H1 (cell line): ENCODE measurements around the gene ACHE. TPM values are rescaled to one million over a fixed set of nuclear protein-coding genes. Genes with fewer than 3 reads are reported as not detected.

ENCODE experiments used
- CTCF ChIA-PET: fragments of 300-600 bp; sonication (Branson Sonifier 250); formaldehyde crosslinking; loops from one replicate; lab custom pipeline; 2021; ENCODE audit not compliant: partially characterized antibody; lab: Charles Lee
- POLR2A ChIA-PET: fragments of 300-600 bp; sonication (Branson Sonifier 250); formaldehyde crosslinking; loops from one replicate; lab custom pipeline; 2021; ENCODE audit warnings: inconsistent platforms; ENCODE audit not compliant: partially characterized antibody; lab: Charles Lee
- DNase-seq, 2 experiments: peaks; one replicate each; pipeline versions ENCODE4 v3.0.0 to v3.0.0-alpha.2; 2010 to 2022; ENCODE audit warnings: low spot score in 2 of 2, low read depth in 1 of 2, mixed read lengths in 1 of 2
- FAIRE-seq: peaks from 2 replicates; lab custom pipeline; 2011; peaks lifted over from hg19 to GRCh38; lab: Jason Lieb, UNC
- H2AFZ ChIP-seq: 2 replicates; pipeline ENCODE4 v1.8.1; 2012; ENCODE audit warnings: low read length, inconsistent platforms
- H2AK5ac ChIP-seq: 2 replicates; pipeline ENCODE4 v1.6.1; 2013; ENCODE audit warnings: low read depth, low read length
- H2BK120ac ChIP-seq: replicated peaks from 2 replicates; pipeline ENCODE3; 2013; ENCODE audit warnings: low read depth, low read length, inconsistent platforms
- H2BK12ac ChIP-seq: 2 replicates; pipeline ENCODE4 v1.6.1; 2013; ENCODE audit warnings: low read depth, low read length
- H2BK15ac ChIP-seq: 2 replicates; pipeline ENCODE4 v1.6.1; 2013; ENCODE audit warnings: low read length
- H2BK20ac ChIP-seq: 2 replicates; pipeline ENCODE4 v1.6.1; 2013; ENCODE audit warnings: low read length
- H2BK5ac ChIP-seq: 2 replicates; pipeline ENCODE4 v1.6.1; 2013; ENCODE audit warnings: low read depth, low read length
- H3K14ac ChIP-seq: 2 replicates; pipeline ENCODE4 v1.6.1; 2013; ENCODE audit warnings: inconsistent platforms; ENCODE audit not compliant: insufficient read length
- H3K18ac ChIP-seq: 2 replicates; pipeline ENCODE4 v1.6.1; 2013; ENCODE audit warnings: low read length; ENCODE audit errors: extremely low read depth
- H3K23ac ChIP-seq: 2 replicates; pipeline ENCODE4 v1.6.1; 2013; ENCODE audit warnings: inconsistent platforms; ENCODE audit not compliant: insufficient read length
- H3K23me2 ChIP-seq: 2 replicates; pipeline ENCODE4 v1.6.1; 2013; ENCODE audit warnings: low read depth, low read length
- H3K27ac ChIP-seq: 2 replicates; pipeline ENCODE4 v1.6.1; 2011; ENCODE audit warnings: low read depth, low read length, inconsistent platforms
- H3K27me3 ChIP-seq, 4 experiments: replicated peaks in 1 of 4; 1 replicate in 1 of 4; 2 replicates in 3 of 4; pipeline versions ENCODE4 v1.6.1 to v1.8.1; 2011 to 2013; ENCODE audit warnings: low read length in 3 of 4, mild to moderate bottlenecking in 3 of 4, inconsistent platforms in 2 of 4, mixed read lengths in 2 of 4, moderate library complexity in 1 of 4; ENCODE audit not compliant: control insufficient read depth in 3 of 4, insufficient read depth in 3 of 4; ENCODE audit errors: extremely low read depth in 1 of 4
- H3K36me3 ChIP-seq, 4 experiments: 2 replicates each; pipeline versions ENCODE4 v1.6.1 to v1.8.1; 2011 to 2013; ENCODE audit warnings: mild to moderate bottlenecking in 4 of 4, low read length in 3 of 4, moderate library complexity in 2 of 4, control low read depth in 1 of 4, inconsistent platforms in 1 of 4; ENCODE audit not compliant: insufficient read depth in 4 of 4, control insufficient read depth in 2 of 4
- H3K4ac ChIP-seq: replicated peaks from 2 replicates; pipeline ENCODE3; 2013; ENCODE audit warnings: low read length, low read depth, mixed read lengths, inconsistent platforms; ENCODE audit not compliant: insufficient read length
- H3K4me1 ChIP-seq, 4 experiments: replicated peaks in 1 of 4; 1 replicate in 1 of 4; 2 replicates in 3 of 4; pipeline versions ENCODE4 v1.6.1 to v1.8.1; 2011 to 2013; ENCODE audit warnings: low read length in 3 of 4, inconsistent platforms in 2 of 4, mixed read lengths in 1 of 4; ENCODE audit not compliant: insufficient read depth in 4 of 4, control insufficient read depth in 3 of 4
- H3K4me2 ChIP-seq, 2 experiments: 2 replicates each; pipeline versions ENCODE4 v1.6.1 to v1.8.1; 2011 to 2013; ENCODE audit warnings: low read depth in 2 of 2, low read length in 2 of 2, control low read depth in 1 of 2, inconsistent platforms in 1 of 2, mild to moderate bottlenecking in 1 of 2; ENCODE audit not compliant: insufficient read depth in 1 of 2
- H3K4me3 ChIP-seq, 4 experiments: fragments of 200-600, 300-600 bp in 1 of 4; sonication (generic), shearing (Covaris generic), sonication (Bioruptor Twin) in 1 of 4; 2 replicates each; pipeline versions ENCODE4 v1.5.1 to v1.8.1; 2011 to 2016; ENCODE audit warnings: low read length in 4 of 4, low read depth in 3 of 4, control low read depth in 2 of 4, inconsistent platforms in 2 of 4, mild to moderate bottlenecking in 2 of 4, mixed read lengths in 1 of 4, moderate library complexity in 1 of 4; ENCODE audit not compliant: insufficient read depth in 2 of 4; ENCODE audit errors: extremely low read depth in 1 of 4
- H3K56ac ChIP-seq: replicated peaks from 2 replicates; pipeline ENCODE3; 2013; ENCODE audit warnings: low read depth, mild to moderate bottlenecking, mixed read lengths, low read length, inconsistent platforms; ENCODE audit not compliant: insufficient read length
- H3K79me1 ChIP-seq: 2 replicates; pipeline ENCODE4 v1.6.1; 2013; ENCODE audit warnings: low read depth, low read length, control low read depth
- H3K79me2 ChIP-seq, 2 experiments: 2 replicates each; pipeline versions ENCODE4 v1.6.1 to v1.8.1; 2012 to 2013; ENCODE audit warnings: low read length in 2 of 2, mild to moderate bottlenecking in 2 of 2, inconsistent platforms in 1 of 2; ENCODE audit not compliant: insufficient read depth in 2 of 2, control insufficient read depth in 1 of 2
- H3K9ac ChIP-seq, 4 experiments: replicated peaks in 1 of 4; 1 replicate in 1 of 4; 2 replicates in 3 of 4; pipeline versions ENCODE4 v1.6.1 to v1.8.1; 2011 to 2013; ENCODE audit warnings: low read depth in 3 of 4, low read length in 3 of 4, control low read depth in 2 of 4, mild to moderate bottlenecking in 2 of 4, moderate library complexity in 2 of 4, inconsistent platforms in 1 of 4; ENCODE audit errors: extremely low read depth in 1 of 4
- H3K9me3 ChIP-seq, 2 experiments: 2 replicates each; pipeline versions ENCODE4 v1.6.1 to v1.8.1; 2012 to 2013; ENCODE audit warnings: mild to moderate bottlenecking in 2 of 2, moderate library complexity in 2 of 2, control low read depth in 1 of 2, inconsistent platforms in 1 of 2, low read depth in 1 of 2, low read length in 1 of 2, mixed read lengths in 1 of 2; ENCODE audit not compliant: insufficient read depth in 2 of 2
- H4K20me1 ChIP-seq, 2 experiments: replicated peaks in 1 of 2; 2 replicates each; pipeline versions ENCODE3 to v1.8.1; 2011 to 2013; ENCODE audit warnings: inconsistent platforms in 2 of 2, low read length in 2 of 2, mild to moderate bottlenecking in 1 of 2; ENCODE audit not compliant: insufficient read depth in 2 of 2, control insufficient read depth in 1 of 2
- H4K5ac ChIP-seq: 2 replicates; pipeline ENCODE4 v1.6.1; 2013; ENCODE audit warnings: low read length, low read depth, mixed read lengths, inconsistent platforms; ENCODE audit not compliant: insufficient read length
- H4K8ac ChIP-seq: 2 replicates; pipeline ENCODE4 v1.8.0; 2013; ENCODE audit warnings: mild to moderate bottlenecking, moderate library complexity, low read length, inconsistent platforms; ENCODE audit not compliant: insufficient read depth; ENCODE audit errors: extremely low read depth
- H4K91ac ChIP-seq: replicated peaks from 2 replicates; pipeline ENCODE3; 2013; ENCODE audit warnings: low read length, mixed read lengths, inconsistent platforms; ENCODE audit not compliant: insufficient read length
- KDM1A ChIP-seq: fragments of 200-600, 300-600 bp; sonication (generic); IDR thresholded peaks from 2 replicates; pipeline ENCODE4 v1.7.1; 2016; ENCODE audit warnings: mild to moderate bottlenecking, low read length, borderline replicate concordance
- POLR2AphosphoS5 ChIP-seq: IDR thresholded peaks from 2 replicates; pipeline ENCODE4 v1.6.1; 2011; ENCODE audit warnings: low read depth, low read length
- SP1 ChIP-seq: IDR thresholded peaks from 2 replicates; pipeline ENCODE4 v1.6.1; 2011; ENCODE audit warnings: low read depth, low read length
- WGBS, 2 experiments: shearing (Covaris generic) in 1 of 2; methylation state at CpG; one replicate each; pipeline versions ENCODE4 v1.1.6 to v1.1.7; 2013 to 2015; ENCODE audit warnings: low lambda C conversion rate in 2 of 2, mixed read lengths in 2 of 2, inconsistent platforms in 1 of 2, low coverage in 1 of 2, missing lambda C conversion rate in 1 of 2; ENCODE audit not compliant: insufficient replicate concordance in 2 of 2, insufficient coverage in 1 of 2, insufficient read length in 1 of 2; ENCODE audit errors: extremely low coverage in 1 of 2, missing lambda C conversion rate in 1 of 2; 5-methylcytosine and 5-hydroxymethylcytosine counted together
- polyA plus RNA-seq, 7 experiments: library from polyadenylated mRNA; depleted of rRNA in 3 of 7; stranded (reverse) in 5 of 7; unstranded in 2 of 7; fragments of >200 nt in 5 of 7; fragments of 200-250 nt in 2 of 7; gene quantifications; 1 replicate in 5 of 7; 2 replicates in 1 of 7; 4 replicates in 1 of 7; pipeline versions ENCODE4 v1.2.1 to v1.2.3, GENCODE V29; 2011 to 2013; ENCODE audit warnings: missing spikeins in 2 of 7, mixed read lengths in 2 of 7
- total RNA-seq: library from RNA; stranded (reverse); fragmentation: NEBNext Ultra II Directional; extraction: Animal tissue kit (Norgen Biotek cat#: 25700); gene quantifications from 2 replicates; pipeline ENCODE4 v1.2.1, GENCODE V29; 2021

ACHE gene
- total and polyA plus RNA-seq, 2 of the 8 experiments (the other 6 are each of a cell fraction or from before 2014, with no cell fraction given): 1.4 to 4.3 TPM

DNA sequence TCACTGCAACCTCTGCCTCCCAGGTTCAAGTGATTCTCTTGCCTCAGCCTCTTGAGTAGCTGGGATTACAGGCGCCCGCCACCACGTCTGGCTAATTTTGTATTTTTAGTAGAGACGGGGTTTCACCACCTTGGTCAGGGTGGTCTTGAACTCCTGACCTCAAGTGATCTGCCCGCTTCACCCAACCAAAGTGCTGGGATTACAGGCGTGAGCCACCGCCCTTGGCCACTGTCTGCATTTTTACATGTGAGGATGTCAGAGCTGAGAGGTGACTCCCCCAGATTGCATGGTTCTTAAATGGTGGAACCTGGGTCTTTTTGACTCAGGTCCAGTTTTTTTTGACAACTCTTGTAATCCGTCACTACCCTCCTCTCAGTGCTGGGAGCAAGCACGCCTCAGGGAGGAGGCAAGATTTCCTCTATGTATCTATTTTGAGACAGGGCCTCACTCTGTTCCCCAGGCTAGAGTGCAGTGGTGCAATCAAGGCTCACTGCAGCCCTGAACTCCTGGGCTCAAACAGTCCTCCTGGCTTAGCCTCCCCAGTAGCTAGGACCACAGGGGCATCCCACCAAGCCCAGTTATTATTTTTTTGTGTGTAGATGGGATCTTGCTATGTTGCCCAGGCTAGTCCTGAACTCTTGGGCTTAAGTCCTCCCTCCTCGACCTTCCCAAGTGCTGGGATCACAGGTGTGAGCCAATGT, 21.9 kb downstream of the ACHE start:
- Histone ChIP-seq H3K79me1 (peaks cover 4% of the 10 kb centered on the region), H3K4me1 (peaks cover 0 to 10% (median 1%) of the 10 kb centered on the region in 4 experiments; a peak in 4 of 7 replicates), H3K36me3 (peaks cover 24 to 60% (median 34%) of the 10 kb centered on the region in 4 experiments), H4K8ac (peak overlapping the region; percentile 96), H3K9me3 (no peaks in the 10 kb centered on the region), H3K4me2 (peak overlapping the region; percentile 67 to 82; a peak in 3 of 4 replicates), H2BK120ac (no peak overlapping the region), H4K20me1 (peaks cover 6 to 8% of the 10 kb centered on the region in 2 experiments), H2AFZ (no peak overlapping the region), H2BK5ac (0 out of 2 replicates have a peak overlapping the region, but pooled peaks have one; percentile 92), H3K9ac (peak overlapping the region in 3 of 4 experiments; percentile 93 to 95 (median 95); a peak in 4 of 7 replicates), H3K79me2 (peaks cover 27 to 41% of the 10 kb centered on the region in 2 experiments), H3K27ac (peak overlapping the region; percentile 93; the same call in 1 of the 2 replicates), H2AK5ac (peak overlapping the region; percentile 33), H3K27me3 (no peaks in the 10 kb centered on the region), H4K91ac (no peak overlapping the region), H2BK12ac (peak overlapping the region; percentile 75; the same call in 1 of the 2 replicates), H3K23ac (no peak overlapping the region), H3K4ac (no peak overlapping the region), H2BK20ac (no peak overlapping the region), H3K23me2 (peaks cover 8% of the 10 kb centered on the region), H3K18ac (no peak overlapping the region), H3K56ac (no peak overlapping the region), H3K4me3 (peak overlapping the region in 3 of 4 experiments; percentile 81 to 93 (median 89); a peak in 5 of 8 replicates), H2BK15ac (no peak overlapping the region), H4K5ac (peak overlapping the region; percentile 7), H3K14ac (no peak overlapping the region)
- no peak for FAIRE-seq
- POLR2A ChIA-PET: interaction anchor here (1.2 to 15.1 kb wide), 5 partner anchors 13 to 185 kb away, joined by 3 to 313 read pairs (median 4); partner anchors contain the start of gene UFSP1
- TF ChIP-seq SP1 (no peak), POLR2AphosphoS5 (peak; percentile 66), KDM1A (peak; percentile 74; the same call in 1 of the 2 replicates)
- 87% methylated on average over 10 of the region's 10 CpGs; no CpG with 5 or more reads in 1 of the 2 experiments for WGBS, 2 experiments
- CTCF ChIA-PET: interaction anchor here (0.6 kb wide), 1 partner anchor 14 kb away, joined by 3 read pairs; no protein-coding TSS in a partner anchor
- no peak for DNase-seq
